Endothelial cell of umbilical vein (primary cell): Measurements from ENCODE around the gene HLA-DMA.

Source experiments
- POLR2A ChIP-seq: IDR thresholded peaks from 2 replicates; pipeline ENCODE4 v1.6.1; 2012; ENCODE audit warnings: low read depth, mild to moderate bottlenecking, control low read depth, low read length
- POLR2AphosphoS5 ChIP-seq: IDR thresholded peaks from 2 replicates; pipeline ENCODE4 v1.6.1; 2012; ENCODE audit warnings: low read depth, mild to moderate bottlenecking, control low read depth, low read length, moderate library complexity; ENCODE audit not compliant: insufficient read depth
- TF ChIP-seq, protein P1 (sequence below), 2 donors: IDR thresholded peaks; 1 replicate in 1 of 2; 2 replicates in 1 of 2; pipeline ENCODE4 v1.5.1; 2011; ENCODE audit warnings: low read length in 2 of 2, mild to moderate bottlenecking in 2 of 2, moderate library complexity in 2 of 2, control low read depth in 1 of 2, inconsistent platforms in 1 of 2, low read depth in 1 of 2; ENCODE audit not compliant: insufficient read depth in 1 of 2; ENCODE audit errors: extremely low read depth in 1 of 2

DNA sequence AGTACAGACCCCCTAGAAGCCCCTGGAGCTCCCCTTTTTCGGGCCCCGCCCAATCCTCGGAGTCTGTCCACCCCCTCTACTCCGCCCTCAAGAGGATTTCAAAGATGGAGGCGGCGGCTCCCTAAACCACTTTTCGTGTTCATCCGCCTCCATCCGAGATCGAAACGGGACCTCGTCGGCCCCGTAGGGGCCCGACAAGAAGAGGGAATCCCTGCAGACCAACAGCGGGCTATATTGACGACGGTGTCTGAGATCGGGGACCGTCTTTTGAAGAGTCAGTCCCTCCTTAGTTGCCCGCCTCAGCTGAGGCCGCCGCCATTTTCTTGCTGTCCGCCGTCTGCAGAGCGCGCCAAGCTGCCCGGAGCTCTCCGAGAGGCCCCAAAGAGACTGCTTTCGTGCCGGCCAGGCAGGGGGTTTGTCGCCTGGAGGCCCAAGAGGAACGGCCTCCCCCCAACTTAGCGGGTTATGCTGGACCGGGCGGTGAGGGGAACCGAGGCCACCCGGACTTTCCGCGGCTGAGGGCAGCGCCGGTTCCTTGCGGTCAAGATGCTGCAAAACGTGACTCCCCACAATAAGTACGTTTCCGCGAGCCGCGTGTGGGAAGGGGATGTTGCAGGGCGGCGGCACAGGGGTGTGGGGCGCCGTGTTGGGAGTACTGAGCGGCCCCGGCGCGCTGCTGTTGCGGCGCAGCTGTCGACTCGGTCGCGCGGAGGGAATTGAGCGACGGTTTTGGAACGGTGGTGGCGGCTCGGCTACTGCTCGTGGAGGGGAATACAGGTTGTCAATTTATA lies 19.7 kb upstream of the HLA-DMA start:
- TF ChIP-seq, protein P1, sequence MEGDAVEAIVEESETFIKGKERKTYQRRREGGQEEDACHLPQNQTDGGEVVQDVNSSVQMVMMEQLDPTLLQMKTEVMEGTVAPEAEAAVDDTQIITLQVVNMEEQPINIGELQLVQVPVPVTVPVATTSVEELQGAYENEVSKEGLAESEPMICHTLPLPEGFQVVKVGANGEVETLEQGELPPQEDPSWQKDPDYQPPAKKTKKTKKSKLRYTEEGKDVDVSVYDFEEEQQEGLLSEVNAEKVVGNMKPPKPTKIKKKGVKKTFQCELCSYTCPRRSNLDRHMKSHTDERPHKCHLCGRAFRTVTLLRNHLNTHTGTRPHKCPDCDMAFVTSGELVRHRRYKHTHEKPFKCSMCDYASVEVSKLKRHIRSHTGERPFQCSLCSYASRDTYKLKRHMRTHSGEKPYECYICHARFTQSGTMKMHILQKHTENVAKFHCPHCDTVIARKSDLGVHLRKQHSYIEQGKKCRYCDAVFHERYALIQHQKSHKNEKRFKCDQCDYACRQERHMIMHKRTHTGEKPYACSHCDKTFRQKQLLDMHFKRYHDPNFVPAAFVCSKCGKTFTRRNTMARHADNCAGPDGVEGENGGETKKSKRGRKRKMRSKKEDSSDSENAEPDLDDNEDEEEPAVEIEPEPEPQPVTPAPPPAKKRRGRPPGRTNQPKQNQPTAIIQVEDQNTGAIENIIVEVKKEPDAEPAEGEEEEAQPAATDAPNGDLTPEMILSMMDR (IDR thresholded peaks at IDR 0.05; ENCODE audit: extremely low read depth in 1 of 2, insufficient read depth in 1 of 2, low read depth in 1 of 2, low read length in 2 of 2): no peak
- no peak for TF ChIP-seq POLR2AphosphoS5
- no peak for TF ChIP-seq POLR2A
